Activated naive CD4-positive, alpha-beta T cell treated with anti-CD3 and anti-CD28 coated beads, Interleukin-2, amount 10 ng/mL, durations not matched to agents 5 hours and 36 hours (primary cell): ENCODE results near the gene HMGCS2. TPM values are rescaled to one million over a fixed set of nuclear protein-coding genes. Genes with fewer than 3 reads are reported as not detected.

Experiments
- total RNA-seq, 2 experiments: library from RNA; stranded (reverse); gene quantifications; one replicate each; pipeline ENCODE4 v1.2.3, GENCODE V29; 2021

The HMGCS2 gene
- not detected for total RNA-seq

GRCh38 chr1:119768778-119769177 lies at the start of gene HMGCS2:
HMGCS2 (minus strand) TSS chr1:119768905; CDS start chr1:119768844, 61 bp downstream.

DNA sequence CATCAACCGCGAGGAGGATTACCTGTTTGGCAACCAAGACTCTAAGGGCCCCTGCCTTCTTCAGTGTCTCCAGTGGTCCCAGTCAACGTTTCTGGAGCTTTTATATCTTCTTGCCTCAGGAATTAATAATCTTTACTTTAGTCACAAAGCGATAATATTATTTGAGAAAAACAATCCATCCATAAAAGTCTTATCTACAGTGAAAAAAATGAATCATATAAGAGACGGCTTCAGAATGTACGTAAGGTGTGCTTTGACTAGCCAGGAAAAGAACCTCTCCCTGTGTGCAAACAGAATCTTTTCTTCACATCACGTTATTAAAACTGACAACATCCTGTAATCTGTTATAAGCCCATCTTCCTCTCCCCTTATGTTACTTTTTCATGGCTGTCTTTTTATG lies 42.7 kb upstream of the HMGCS2 start, which contains the start of gene REG4:
REG4 (minus strand) TSS at position 74 of the 400 bp plus-strand sequence. CDS start 2,691 bp downstream, outside the sequence.

GRCh38 chr1:119711804-119712341 lies 56.8 kb downstream of the HMGCS2 start, which contains the start of gene PHGDH:
PHGDH (plus strand) TSS chr1:119711934; CDS start chr1:119712023, 89 bp downstream.

Other genes with a start within 250 kb of the HMGCS2 start
- under 1 TPM; 0.15 to 0.17 TPM for gene ZNF697, start 120.6 kb downstream of the HMGCS2 start, total RNA-seq
- gene PHGDH, start 57.0 kb downstream of the HMGCS2 start, total RNA-seq = 100 to 1,000 TPM in 1 of 2 experiments, 10 to 100 TPM in 1; 99.7 to 104 TPM
- 1 to 10 TPM; 2.2 to 2.8 TPM for gene REG4, start 42.6 kb upstream of the HMGCS2 start, total RNA-seq
- not detected for gene ADAM30, start 127.6 kb upstream of the HMGCS2 start, total RNA-seq